HTERT RPE-1 (cell line): ENCODE data around the gene LGR4.

Experiments
- in situ Hi-C: fragments of 300-500 bp; cut with MboI; formaldehyde crosslinking; loops from 4 replicates; pipeline ENCODE4 v1.14.3; 2020; ENCODE audit warnings: low sequenced_read_pairs

LGR4 gene

DNA sequence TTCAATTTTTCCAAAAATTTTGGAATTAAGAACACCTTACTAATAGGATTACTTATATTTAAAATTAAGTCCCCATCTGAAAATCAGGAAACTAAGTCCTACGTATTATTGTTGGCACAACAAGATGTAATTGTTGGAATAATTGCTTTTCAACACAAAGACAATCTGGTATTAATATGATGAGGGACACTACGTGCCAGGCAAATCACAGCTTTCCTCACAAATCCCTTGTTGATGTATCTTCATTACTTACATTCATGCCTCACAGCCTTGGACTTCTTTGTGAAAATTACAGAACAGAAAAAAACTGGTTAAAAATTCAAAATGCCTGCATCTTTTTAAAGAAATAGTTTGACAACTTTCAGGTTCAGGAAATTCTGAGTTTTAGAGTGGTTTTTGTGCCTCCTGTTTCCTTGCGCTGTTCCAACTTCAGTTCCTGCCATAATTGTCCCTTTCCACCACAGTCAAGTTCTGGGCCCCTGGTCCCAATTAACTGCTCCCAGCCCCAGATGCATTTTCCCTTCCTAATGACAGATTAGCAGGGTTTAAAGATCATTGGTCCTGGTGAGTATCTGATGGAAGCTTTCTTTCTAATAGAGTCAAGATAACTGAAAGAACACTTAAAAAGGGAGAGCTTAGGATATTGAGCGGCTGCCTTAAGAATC, 86.3 kb downstream of the LGR4 start:
- in situ Hi-C loops: no loop called here

DNA sequence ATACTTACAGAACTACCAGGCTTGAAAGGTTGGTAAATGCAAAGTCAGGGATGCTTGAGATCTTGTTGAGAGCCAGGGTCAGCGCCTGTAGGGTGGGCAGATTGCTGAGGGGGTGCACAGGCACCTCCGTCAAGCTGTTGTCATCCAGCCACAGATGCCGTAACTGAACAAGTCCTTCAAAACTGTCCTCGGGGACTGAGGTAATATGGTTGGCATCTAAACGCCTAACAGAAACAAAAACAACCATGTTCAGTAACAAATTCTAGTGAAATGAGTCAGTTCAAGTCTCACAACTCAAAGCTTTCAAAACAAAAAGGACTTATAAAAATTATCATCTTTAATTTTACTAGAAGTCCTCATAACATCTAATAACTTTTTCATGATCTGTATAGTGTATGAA, 87.3 kb downstream of the LGR4 start:
- in situ Hi-C loops: no loop called here

DNA sequence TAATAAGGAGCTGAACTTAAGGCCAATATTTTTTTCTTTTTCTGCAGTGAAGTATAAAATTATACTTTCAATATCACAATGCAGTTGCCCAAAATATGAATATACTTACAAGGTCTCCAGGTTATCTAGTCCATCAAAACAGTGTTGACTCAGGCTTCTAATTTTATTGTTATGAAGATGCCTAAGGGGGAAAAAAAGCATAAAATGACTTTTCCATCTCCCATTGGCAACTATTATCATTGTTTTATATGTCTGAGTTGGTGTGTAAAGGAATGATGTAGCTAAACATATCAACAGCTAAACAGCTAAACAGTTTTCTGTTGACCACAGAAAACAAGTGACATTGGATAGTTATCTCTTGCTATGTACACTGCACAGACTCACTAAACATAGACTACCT, 88.4 kb downstream of the LGR4 start:
- in situ Hi-C loops: no loop called here

- in situ Hi-C loops: no loop called here
These were observed 88.9 kb downstream of the LGR4 start for GRCh38 chr11:27383645-27384044.

DNA sequence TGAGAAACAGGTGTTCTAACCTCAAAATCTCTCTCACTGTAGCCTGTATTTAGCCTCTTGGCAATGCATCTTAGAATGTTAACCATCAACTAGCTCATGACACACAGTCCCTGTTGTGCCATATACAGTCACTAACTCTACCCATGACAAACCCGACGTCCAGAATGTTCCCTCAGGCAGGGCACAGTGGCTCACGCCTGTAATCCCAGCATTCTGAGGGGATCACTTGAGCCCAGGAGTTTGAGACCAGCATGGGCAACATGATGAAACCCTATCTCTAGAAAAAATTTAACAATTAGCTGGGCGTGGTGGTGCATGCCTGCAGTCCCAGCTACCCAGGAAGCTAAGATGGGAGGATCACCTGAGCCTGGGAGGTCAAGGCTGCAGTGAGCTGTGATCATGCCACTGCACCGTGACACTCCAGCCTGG, 91.3 kb downstream of the LGR4 start:
- in situ Hi-C loops: no loop called here

DNA sequence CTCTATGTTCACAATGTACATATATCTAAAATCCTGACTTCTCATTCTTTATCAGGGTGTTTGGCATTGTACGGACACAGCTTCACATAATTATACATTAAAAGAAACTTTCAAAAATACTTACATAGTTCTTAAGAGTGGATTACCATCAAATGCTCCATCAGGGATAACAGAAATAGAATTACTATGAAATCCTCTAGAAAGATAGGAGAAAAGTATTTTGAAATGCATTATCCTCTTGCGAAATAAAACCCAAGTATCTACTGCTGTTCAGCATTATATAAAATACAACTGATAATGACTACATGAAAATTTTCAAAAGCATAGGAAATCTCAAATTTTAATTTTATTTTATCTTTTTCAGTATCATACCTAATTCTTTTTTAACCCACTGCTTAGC, 91.8 kb downstream of the LGR4 start:
- in situ Hi-C loops: no loop called here

GRCh38 chr11:27379449-27379848, 93.1 kb downstream of the LGR4 start:
- in situ Hi-C loops: no loop called here

GRCh38 chr11:27375370-27375769, 97.2 kb downstream of the LGR4 start:
- in situ Hi-C loops: no loop called here

- in situ Hi-C loops: no loop called here
These were observed 98.6 kb downstream of the LGR4 start for GRCh38 chr11:27373856-27374602.

GRCh38 chr11:27373392-27373791, 99.2 kb downstream of the LGR4 start:
- in situ Hi-C loops: no loop called here

DNA sequence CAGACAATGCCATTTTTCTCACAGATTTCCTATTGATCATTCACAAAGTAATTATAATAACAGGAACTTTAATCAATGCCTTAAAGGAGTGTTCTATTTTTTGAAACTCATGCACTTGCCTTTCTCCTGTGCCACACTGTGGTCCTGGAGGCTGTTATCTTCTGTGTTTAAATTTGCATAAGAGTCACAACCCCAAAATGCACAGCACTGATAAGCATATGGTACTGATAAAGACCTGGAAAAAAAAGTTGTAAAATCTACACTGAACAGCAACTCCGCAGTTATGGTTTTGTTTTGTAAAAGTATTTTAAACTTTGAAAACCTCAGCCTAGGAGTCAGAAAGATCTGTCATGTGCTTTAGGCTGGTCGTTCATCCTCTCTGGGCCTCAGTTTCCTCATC, 100.4 kb downstream of the LGR4 start:
- in situ Hi-C loops: no loop called here

DNA sequence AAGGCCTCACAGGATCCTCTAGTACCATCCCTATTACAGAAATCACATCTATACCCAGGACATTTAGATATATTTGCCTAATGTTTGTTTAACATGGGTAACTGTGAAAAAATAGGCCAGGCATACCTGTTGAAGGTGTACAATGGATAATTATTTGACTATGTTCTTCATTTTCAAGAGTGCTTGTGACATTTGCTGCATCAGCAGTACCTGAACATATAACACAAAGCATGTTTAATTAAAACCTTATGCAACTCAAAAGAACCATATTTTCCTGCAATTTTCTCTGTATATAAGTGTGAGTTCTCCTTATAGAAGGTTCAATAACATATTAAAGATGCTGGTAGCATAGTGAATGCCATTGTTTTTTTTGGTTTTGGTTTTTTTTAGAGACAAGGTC, 101.1 kb downstream of the LGR4 start:
- in situ Hi-C loops: no loop called here

DNA sequence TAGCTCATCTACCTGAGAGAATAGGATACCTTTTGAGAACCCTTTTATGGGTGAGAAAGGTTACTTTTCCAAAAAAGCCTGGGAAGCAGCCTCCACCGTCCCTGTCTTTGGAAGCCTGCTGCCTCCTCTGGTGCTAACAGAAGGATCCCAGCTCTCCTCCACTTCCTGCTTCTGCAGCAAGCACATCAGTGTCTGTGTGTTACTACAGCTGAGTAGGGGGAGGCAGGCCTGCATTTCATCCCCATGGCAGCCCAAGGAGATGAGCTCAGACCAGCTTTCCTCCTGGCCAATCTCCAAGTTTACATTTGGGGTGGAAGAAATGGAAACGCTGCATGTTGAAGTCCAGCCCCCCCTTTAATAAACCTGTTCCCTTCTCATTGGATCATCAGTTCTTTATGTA, 102.2 kb downstream of the LGR4 start:
- in situ Hi-C loops: no loop called here

DNA sequence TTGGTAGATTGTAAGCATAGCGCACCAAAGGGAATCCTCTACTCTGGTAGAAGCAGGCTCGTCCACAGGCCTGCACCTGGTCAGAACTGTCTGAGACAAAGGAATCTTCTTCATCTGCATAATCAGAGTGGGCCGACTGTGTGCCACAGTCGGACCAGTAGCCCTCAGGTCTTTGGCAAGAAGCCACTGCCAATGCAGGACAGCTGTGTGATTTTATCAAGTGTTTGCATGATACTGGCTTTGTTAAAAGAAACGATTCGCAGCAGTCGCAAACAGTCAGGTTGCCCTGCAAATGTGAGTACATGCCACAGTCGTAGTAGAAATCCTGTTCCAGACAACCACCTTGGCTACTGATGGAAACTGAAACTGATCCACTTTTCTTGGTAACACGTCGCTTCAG, 104.7 kb downstream of the LGR4 start:
- in situ Hi-C loops: no loop called here

DNA sequence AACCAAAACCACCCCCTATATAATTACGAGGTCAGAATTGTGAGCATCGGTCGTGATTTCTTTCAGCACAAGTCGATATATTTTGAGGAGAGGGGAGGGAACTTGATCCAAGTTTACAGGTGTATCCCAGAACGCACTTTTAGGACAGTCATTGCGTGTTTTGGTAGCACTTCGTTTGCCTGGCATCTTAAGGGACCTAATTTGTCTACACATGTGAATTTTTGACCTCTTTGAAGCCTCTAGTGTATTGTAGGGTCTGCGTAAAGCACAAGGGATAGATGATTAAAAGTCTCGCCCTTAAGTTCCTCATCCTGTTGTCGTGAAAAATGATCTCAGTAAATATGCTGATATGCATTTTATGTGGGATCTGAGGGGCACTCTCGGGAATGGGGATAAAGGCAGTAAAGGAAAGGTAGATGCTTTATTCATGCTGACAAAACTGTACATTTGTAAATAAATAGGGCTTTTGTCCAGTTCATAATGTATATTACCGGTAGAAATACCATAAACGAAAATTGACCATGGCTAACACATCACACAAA, 108.9 kb downstream of the LGR4 start:
- in situ Hi-C loops: no loop called here

DNA sequence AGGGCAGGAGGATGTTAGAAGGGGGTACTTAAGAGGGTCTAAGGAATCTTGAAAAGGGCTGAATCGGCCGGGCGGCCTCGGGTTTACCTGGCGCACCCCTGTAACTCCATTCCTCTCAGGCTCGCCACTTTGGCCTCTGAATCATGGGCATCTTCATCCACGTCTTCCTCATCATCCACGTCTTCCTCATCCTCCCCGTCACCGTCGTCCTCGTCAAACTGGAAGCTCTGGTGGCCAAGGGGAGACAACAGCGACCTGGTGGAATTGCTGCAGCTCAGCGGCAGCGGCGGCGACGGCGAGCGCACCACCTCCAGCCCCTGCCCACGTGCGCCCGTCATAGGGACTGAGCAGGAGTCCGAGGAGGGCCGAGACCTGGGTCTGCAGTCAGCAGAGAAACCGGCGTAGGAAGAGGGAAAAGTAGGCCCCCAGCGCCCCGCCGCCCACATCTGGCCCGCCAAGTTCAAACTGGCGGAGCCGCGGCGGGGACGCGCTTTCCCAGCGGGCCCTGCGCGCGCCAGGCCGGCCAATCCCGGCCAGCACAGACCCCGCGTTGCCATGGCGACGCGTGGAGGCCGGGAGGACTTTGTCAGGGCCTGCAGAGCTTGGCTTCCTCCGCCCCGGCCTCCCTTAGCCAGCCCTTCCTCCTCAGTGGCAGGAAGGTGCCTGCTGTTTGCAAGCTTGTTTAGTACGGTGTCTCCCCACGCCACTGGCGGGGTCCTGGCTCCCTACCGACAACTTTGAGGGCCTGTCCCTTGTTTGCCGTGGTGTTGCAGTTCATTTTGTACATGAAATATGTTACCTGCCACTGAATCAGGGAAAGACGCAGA, 109.6 kb downstream of the LGR4 start, which contains the start of gene CCDC34:
Gene CCDC34, minus strand, starts transcription at position 467 of the 827 bp plus-strand sequence. Its CDS starts 21 bp downstream, at position 446.
- in situ Hi-C loops: no loop called here

- in situ Hi-C loops: no loop called here
These were observed 110.8 kb downstream of the LGR4 start for GRCh38 chr11:27361649-27362431.

- in situ Hi-C loops: no loop called here
These were observed 114.3 kb downstream of the LGR4 start for GRCh38 chr11:27358296-27358695.

- in situ Hi-C loops: no loop called here
These were observed 115.3 kb downstream of the LGR4 start for GRCh38 chr11:27357250-27357649.

DNA sequence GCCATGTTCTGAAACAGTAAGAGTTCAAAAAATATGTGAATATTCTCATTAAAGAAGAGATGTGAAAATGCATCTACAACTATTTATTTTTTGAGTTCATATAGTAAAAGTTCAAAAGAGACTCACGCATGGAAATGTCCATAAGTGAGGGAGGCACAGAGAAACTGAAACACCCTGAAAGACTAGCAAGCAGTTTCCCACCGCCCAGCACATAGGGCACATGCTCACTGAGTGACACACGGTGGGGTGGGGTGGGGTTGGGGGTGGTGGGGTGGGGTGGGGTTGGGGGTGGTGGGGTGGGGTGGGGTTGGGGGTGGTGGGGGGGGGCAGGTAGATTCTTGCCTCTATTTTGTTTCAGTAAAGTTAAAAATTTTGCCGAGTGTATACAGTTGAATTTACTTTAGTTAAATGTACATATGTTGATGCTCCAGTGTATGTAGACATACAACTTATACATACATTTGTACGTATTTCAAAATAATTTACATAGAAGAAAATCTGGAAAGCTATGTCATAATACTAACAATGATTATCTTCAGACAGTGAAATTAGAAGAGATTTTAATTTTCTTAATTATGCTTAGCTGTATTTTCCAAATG, 115.9 kb downstream of the LGR4 start:
- in situ Hi-C loops: no loop called here
